Kidney capillary endothelial cell (primary cell): Measurements from ENCODE around the gene GPR31.
"Not testable (repeated sequence)": the region's sequence is repeated elsewhere in the genome, so short reads cannot be mapped to it uniquely, and the experiment has no call there.

Experiments
- DNase-seq: peaks from one replicate; pipeline ENCODE4 v3.0.0-alpha.2; 2018; ENCODE audit warnings: low spot score

The GPR31 gene, protein sequence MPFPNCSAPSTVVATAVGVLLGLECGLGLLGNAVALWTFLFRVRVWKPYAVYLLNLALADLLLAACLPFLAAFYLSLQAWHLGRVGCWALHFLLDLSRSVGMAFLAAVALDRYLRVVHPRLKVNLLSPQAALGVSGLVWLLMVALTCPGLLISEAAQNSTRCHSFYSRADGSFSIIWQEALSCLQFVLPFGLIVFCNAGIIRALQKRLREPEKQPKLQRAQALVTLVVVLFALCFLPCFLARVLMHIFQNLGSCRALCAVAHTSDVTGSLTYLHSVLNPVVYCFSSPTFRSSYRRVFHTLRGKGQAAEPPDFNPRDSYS

DNA sequence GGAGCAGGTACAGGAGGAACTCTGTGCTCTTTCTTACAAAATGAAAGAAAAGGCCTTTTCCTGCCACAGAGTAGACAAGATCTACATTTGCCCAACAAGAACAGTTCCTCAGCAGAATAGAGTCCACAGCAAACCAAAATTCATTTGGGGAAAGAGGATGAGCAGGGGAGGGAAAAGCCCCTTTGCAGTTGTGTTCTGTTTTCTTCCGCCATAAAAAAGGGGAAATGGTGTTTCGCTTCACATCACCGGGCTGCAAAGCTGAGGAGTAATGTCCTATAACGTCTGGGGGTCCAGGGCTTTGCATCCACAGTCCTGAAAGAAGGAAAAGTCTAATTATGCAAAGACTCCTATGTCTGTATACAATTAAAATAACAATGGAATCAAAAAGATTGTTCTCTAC, at the start of gene GPR31:
TSS of gene GPR31 (minus strand) at position 118 of the 400 bp plus-strand sequence. CDS start 149 bp downstream, outside the sequence.
- DNase-seq, result no peak

DNA sequence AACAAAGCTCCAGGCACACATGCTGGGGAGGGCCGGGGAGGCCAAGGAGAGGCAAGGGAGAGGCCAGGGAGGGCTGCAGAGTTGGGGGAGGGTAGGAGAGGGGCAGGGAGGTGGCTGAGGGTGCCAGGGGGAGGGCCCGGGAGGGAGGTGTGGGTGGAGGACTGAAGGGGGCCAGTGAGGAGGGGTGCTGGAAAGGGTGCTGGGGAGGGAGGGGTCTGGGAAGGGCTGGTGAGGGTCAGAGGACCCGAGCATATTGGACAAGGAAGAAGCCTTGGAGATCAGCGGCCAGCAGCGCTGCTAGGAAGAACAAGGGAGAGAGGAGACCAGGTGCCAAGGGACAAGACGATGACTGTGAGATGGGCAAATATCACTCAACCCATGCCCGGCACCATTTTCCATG, 49.7 kb upstream of the GPR31 start:
- no peak for DNase-seq

DNA sequence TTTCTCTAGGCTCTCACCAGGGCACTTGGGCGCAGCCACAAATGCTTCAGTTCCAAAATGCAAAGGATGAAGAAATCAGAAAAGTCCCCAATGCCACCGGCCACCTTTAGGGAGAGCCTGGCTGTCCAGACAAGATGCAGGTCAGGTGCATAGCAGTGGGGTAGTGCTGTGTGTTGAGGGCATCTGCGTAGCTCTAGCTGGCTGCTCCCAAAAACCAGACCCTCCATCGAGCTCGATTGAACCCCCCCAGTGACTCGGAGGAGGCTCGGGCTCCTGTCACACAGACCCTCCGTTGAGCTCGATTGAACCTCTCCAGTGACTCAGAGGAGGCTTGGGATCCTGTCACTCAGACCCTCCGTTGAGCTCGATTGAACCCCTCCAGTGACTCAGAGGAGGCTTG, 47.5 kb upstream of the GPR31 start:
- not testable (repeated sequence) for DNase-seq

DNA sequence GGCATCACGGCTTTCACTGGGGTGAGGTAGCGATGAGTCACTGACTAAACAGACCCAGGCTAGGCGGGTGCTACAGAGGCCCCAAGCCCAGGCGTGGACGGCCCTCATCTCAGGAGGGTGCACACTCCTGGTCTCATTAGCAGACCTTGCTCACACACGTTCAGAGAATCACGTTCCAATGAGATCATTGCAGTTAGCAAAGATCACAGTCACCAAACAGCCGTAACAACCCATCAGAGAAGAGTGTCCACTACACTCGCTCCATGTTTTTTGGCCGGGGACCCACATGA, 46.2 kb upstream of the GPR31 start:
- not testable (repeated sequence) for DNase-seq

DNA sequence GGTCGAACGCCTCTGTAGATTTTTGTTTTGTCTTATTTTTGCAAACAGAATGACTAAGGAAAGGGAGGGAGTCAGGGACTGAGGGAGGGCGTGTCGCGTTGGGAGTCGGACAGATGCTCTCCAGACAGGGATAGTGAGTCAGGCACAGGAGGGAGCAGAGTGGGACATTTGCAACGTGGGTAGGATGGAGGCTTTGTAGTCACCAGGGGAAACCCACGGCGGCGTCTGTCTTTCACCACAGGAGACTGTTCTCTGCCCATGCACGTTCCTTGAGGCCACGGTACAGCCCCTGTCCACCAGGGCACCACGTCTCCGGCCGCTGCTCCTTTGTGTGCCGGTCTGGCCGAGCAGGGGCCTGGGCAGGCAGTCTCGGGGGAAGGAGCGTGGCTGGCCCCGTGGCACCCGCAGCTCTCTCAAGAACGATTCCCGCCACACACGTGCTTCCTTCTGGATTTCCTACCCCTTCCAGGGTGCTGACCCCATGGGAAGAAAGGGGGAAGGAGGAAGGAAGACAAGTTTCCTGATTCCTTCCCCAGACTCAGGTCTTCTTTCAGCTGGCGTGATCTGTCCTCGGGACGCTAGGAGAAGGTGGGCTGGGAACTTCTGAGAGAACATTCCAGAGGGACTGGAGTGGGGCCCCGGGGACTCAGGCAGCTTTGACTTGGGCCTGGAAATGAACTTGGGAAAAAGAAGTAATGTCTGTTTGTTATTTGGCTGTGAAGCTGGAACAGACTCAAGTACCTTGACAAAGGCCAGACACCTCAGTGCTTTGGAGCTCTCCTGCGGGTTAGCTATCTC, 45.7 kb upstream of the GPR31 start:
- DNase-seq, result not testable (repeated sequence)

DNA sequence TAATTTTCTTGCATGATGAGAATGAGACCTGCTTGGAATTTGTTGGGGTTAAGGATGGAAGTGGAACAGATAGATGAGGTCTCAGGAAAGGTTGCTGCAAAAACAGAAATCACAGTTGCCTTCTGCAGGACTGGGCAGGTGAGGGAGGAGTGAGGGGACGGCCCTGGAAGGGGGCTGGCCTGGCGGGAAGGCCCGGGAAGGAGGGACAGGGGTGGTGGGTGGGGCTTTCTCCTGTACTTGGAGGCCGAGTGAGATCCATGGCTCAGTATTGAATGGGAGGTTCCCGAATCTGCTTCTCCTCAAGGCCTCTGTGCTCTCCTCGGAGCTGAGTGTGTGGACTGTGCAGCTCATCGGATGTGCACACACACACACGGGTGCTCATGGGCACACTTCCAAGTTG, 44.8 kb upstream of the GPR31 start:
- DNase-seq, result not testable (repeated sequence)

DNA sequence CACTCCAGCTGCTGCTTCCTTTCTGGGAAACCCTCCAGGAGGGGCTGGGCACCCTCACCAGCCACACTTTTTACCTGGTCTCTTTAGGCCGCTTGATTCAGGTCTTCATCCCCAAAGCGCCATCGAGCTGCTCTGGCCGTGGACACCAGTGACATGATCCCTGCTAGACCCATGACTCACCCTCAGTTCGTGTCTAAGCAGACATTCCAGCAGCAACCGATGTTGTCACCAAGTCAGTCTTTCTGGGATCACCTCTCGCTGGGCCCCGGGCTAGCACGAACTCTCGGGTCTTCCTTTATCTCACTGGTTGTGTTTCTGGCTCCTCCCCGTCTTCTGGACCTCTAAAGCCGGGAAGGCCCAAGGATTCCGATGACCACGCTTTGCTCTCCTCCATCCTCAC, 43.0 kb upstream of the GPR31 start:
- DNase-seq, result no peak

DNA sequence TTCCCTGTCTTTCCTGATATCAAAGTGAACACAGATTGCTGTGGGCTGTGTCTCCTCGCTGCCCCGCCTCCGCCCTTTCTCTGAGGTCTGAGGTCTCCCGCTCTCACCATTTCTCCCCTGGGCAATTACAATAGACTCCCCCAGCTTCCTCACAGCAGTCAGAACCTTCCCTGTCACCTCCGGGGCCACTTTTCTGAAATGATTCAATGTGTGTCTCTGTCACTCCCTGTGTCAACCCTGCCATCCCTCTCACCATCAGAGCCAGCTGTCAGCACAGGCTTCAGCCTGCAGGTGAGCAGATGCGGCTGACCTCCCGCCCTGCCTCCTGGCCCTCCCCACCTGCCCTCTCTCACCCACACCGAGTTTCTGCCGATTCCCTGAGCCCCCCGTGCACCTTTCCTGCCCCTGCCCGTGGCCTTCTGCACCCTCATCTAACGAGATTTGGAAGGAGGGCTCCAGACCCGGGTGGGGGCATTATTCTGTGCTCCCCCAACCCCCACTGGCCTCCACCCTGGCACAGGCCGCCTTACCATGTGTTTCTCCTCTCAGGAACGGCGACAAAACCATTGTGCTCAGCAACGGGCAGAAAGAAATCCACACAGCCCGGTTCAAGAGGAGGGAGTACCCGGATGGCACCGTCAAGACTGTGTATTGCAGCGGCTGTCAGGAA, 38.3 kb upstream of the GPR31 start:
- DNase-seq, result not testable (repeated sequence)

DNA sequence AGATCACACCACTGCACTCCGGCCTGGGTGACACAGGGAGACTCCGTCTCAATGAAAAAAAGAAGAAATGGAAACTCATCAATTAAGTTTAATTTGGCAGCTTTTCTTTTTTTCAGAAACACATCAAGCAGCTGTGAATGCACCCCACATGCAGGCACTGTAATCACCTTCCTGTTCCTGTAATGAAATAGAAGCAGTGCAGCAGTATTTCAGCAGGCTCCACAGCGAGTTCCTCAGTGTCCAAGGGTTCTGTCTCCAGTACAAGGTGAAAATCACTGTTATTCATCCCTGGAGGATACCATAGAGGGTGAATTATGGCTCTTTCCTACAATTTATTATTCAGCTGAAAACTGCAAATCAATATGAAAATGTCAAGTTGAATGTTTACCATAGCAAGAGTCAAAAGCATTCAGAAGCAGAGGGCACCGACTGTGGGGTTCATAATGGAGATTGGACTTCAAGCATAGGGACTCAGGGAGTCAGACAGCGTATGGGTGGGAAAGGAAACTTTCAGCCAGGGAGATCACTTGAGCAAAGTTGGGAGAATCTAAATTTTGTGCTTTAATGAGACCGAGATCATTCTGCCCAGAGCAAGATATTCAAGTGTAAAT, 35.8 kb upstream of the GPR31 start:
- DNase-seq, result not testable (repeated sequence)

DNA sequence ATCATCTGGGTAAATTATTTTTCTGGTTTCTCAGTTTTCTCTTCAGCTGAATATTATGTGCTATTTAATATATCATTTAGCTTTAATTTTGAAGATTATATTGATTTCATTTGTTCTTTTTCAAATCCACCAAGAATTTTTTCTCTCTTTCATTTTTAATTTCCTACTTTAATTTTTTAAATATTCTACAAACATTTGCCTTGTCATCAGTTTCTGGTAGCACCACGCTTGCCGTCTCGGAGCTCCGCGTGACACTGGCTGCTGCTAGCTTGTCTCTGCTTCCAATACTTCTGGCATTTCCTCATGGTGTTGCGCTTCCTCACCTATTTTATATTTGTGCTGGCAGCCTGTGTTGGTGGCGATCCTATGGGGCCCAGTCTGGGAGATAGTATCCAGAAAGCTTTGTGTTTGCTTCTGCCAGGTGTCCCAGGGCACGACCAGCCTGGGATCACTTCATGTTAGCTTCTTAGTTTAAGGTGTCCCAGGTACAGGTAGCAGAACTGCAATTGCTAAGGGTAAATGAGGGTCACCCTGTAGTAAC, 33.3 kb upstream of the GPR31 start:
- not testable (repeated sequence) for DNase-seq

DNA sequence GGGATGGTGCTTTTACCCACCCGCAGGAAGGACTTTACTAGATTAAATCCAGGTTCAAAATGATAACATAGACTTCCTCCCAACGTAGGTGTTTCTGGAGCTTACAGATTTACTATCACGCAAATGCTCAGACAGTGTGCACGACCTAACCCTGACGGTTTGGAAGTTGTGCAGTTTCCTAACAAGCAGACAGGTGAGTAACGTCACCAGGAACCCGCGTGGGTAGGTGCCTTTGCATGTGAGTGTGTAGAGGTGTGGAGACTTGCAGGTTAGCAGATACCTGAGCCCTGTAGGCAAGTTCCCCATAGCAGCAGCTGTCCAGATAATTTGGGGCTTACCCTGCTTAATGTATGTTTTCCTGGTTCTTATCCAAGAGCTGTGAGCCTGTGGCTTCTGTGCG, 29.5 kb upstream of the GPR31 start:
- DNase-seq, result not testable (repeated sequence)

DNA sequence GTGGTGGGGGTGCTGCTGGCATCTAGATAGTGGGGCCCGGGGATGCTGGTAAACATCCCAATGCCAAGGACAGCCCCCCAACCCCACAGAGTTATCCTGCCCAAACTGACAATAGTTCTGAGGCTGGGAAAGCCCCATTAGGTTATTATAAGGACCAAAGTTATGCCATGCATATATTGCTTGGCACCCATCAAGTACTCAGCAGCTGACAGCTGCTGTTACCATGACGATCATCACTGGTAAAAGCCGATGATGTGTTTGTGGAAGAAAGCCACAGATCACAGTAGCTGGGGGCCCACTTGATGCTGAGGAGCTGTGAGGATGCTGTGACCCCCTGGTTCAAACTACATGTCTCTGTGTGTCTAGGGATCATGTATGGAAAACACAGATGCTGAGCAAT, 27.3 kb upstream of the GPR31 start:
- DNase-seq, result not testable (repeated sequence)

DNA sequence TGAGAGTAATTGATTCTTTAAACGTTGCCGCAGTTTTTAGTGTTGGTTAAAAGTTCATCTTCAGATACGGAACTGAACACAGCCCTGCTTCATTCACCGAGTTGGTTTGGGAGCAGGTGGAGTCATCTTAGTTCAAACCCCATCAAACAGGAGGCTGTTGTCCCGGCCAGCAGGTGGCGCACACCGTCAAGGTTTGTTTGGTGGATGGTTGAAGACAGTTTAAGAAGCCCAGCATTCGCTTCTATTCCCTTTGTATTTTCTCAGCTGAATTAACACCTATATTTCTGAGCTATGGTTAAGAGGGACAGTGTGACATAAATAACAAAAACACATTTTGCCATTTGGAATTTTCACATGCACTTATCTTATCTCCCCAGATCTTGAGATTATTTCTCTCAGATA, 25.1 kb upstream of the GPR31 start:
- not testable (repeated sequence) for DNase-seq

DNA sequence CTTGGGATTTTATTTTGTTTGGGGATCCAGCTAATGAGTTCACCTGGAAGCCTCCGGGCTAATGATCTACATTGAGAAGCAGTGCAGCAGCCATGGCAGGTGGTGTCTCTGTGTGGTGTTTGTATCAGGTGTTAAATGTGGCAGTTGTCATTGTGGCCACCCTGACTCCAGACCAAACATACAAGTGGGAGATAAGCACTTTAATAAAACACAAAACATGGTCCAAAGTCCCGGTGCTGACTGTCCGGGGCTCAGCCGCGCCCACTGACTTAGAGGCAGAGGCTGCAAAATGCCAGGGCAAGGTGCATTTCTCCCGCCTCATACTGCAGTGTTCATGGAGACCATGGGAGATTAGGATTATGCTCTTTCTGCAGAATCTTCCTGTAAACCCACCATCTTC, 23.6 kb upstream of the GPR31 start:
- not testable (repeated sequence) for DNase-seq

DNA sequence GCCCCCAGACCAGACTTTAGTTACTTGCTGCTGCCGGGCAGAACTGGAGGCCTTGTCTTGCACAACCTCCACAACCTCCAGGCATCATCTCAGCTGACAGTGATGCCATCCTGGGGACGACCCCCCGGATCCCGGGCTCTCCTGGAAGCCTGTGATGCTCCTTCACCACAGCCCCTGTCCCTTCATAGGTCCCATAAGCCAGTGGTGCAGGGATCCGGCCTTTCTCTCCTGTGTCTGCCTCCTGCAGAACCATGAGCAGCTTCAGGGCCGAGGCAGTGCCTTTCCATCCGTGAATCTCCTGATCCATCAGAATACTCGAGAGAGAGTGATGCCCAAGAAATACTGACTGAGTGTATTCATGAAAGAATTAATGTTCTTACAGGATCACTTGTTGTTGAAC, 22.3 kb upstream of the GPR31 start:
- DNase-seq, result not testable (repeated sequence)

DNA sequence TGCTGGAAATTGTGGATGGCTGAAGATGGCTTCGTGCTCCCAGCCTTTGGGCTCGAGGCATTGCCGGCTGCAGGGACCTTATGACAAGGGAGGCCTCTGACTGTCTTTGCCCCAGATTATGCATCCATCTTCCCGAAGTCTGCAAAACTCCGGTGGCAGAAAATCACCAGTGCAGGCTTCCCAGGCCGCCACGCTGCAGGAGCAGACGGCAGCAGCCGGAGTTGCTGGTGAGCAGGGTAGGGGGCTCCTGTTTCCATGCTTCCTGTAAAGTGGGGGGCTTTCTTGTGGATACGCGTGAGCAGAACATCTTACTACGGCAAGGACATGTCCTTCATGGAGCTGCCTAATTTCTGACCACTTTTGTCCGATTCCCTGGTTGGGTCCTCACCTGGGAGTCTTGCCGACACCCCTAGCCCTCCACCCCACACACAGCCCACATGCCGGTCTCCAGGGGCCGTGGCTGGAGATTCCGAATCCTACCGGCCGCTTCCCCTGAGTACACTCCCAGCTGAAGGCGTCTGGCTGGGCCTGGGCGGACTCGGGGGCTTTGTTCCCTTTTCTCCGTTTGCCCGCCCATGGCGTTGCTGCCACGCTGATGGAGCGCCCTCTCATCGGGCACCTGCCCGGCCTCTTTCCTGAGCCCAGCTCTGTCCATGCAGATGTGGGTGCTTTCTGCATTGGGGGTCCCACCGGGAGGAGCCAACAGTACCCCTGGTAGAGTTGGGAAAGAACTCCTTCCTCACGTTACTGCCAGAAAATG, 21.3 kb upstream of the GPR31 start:
- not testable (repeated sequence) for DNase-seq

DNA sequence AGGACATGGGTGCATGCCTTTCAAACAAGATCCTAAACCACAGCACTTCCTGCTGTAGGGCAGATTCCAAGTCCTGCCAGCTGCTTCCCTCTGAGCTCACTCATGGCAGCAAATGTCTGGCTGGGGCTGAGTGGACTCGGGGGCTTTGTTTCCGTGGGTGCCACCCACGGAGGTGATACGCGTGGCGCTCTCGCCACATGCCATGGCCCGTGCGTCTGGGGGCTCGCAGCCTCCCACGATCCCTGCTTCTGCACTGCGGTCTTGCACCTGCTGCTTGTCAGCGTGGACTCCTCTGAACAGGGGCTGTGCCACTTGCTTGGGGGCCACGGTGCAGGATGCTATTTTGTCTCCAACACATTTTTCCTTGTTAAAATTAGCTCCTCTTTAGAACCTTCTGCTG, 19.5 kb upstream of the GPR31 start:
- DNase-seq, result not testable (repeated sequence)

DNA sequence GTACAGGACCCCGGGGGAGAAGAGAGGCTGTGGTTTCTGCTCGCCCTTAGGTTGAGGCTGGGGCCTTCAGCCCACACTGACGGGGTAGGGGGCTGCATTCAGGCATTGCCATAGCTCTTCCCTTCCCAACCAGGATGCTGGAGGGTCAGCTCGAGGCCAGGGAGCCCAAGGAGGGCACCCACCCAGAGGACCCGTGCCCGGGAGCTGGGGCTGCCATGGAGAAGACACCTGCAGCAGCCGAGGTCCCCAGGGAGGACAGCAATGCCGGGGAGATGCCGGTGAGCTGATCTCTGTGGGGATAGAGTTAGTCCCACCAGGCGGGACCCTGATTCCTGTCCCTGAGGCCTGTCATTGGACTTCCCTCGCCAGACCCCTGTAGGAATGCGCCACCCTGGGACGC, 14.2 kb upstream of the GPR31 start:
- DNase-seq, result not testable (repeated sequence)

DNA sequence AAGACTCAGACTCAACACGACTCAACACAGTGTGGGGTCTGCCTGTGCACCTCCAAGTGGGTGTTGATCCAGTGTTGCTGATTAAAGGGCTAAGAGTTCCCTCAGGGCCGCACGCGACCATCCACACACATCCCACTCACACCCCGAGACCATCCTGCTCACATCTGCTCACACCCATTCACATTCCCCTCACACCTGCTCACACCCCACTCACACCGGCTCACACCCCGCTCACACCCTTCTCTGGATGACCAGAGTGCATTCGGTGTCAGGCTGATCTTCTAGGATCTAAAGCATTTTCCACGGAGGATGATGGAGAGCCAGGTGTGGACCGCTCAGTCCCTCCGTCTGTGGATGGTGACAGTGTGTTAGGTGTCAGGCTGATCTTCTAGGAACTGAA, 13.5 kb upstream of the GPR31 start:
- not testable (repeated sequence) for DNase-seq

DNA sequence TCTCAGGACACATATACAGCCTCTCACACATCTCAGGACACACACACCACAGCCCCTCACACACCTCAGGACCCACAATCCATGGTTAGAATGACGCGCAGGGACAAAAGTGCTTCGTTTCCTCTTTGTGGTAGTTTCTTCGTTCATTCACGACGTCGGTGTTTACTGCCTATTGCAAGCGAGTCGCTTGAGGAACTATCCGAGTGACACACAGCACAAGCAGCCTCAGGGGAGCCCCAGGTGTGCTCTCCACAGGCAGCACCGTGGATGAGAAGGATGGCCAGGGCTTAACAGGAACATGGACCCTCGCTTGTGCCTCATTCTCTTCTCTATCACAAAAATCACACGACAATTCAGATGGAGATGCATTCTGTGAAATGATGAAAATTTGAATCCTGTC, 12.1 kb upstream of the GPR31 start:
- DNase-seq, result not testable (repeated sequence)

DNA sequence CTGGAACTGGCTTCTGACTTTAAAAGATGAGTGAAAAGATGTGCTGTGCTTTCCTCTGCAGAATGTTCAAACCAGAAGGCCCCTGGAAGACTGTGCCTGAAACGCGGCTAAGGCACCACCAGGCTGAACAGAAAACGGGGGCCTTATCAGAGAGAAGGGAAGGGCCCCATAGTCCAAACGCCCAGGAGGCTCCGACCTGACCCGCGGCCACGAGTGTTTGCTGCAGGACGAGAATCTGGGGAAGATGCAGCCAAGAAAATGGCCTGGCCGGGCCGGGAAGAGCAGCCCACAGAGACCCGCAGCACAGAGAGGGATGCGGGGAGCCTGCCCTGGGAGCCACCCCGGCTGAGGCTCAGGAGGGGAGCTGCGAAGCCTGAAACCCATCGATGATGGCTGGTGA, 10.5 kb upstream of the GPR31 start:
- DNase-seq, result not testable (repeated sequence)
